H9 (cell line): ENCODE results near the gene DHRS1. TPM values are rescaled to one million over a fixed set of nuclear protein-coding genes. Genes with fewer than 3 reads are reported as not detected.

Experiments used
- DNase-seq: peaks from one replicate; pipeline ENCODE4 v3.0.0-alpha.2; 2017
- H2AFZ ChIP-seq: one replicate; pipeline ENCODE4 v1.6.1; 2013; ENCODE audit warnings: mild to moderate bottlenecking, low read length, control low read depth, moderate library complexity
- H2AK5ac ChIP-seq: 2 replicates; pipeline ENCODE4 v1.6.1; 2013; ENCODE audit warnings: low read length, control low read depth, mixed read lengths; ENCODE audit not compliant: insufficient read length
- H2BK120ac ChIP-seq: one replicate; pipeline ENCODE4 v1.6.1; 2013; ENCODE audit warnings: low read depth, mild to moderate bottlenecking, low read length, control low read depth, inconsistent platforms; ENCODE audit not compliant: poor library complexity, severe bottlenecking
- H2BK12ac ChIP-seq: 2 replicates; pipeline ENCODE4 v1.6.1; 2013; ENCODE audit warnings: low read length, control low read depth, mixed read lengths, low read depth; ENCODE audit not compliant: insufficient read length
- H2BK15ac ChIP-seq: 2 replicates; pipeline ENCODE4 v1.6.1; 2013; ENCODE audit warnings: low read depth, low read length, control low read depth
- H2BK20ac ChIP-seq: one replicate; pipeline ENCODE4 v1.6.1; 2013; ENCODE audit warnings: low read depth, mild to moderate bottlenecking, low read length, control low read depth, inconsistent platforms; ENCODE audit not compliant: poor library complexity, severe bottlenecking
- H2BK5ac ChIP-seq: 2 replicates; pipeline ENCODE4 v1.6.1; 2013; ENCODE audit warnings: low read length, control low read depth, mixed read lengths; ENCODE audit not compliant: insufficient read length
- H3K14ac ChIP-seq: 2 replicates; pipeline ENCODE4 v1.6.1; 2013; ENCODE audit warnings: low read length, control low read depth; ENCODE audit not compliant: insufficient read depth
- H3K18ac ChIP-seq: 2 replicates; pipeline ENCODE4 v1.6.1; 2013; ENCODE audit warnings: low read depth, mild to moderate bottlenecking, mixed read lengths, low read length, control low read depth; ENCODE audit not compliant: insufficient read length
- H3K23ac ChIP-seq: 2 replicates; pipeline ENCODE4 v1.6.1; 2013; ENCODE audit warnings: low read length, control low read depth, mixed read lengths, low read depth; ENCODE audit not compliant: insufficient read length
- H3K23me2 ChIP-seq: 2 replicates; pipeline ENCODE4 v1.6.1; 2013; ENCODE audit warnings: low read depth, mild to moderate bottlenecking, mixed read lengths, low read length, control low read depth; ENCODE audit not compliant: insufficient read length, poor library complexity, severe bottlenecking
- H3K27ac ChIP-seq: 2 replicates; pipeline ENCODE4 v1.5.1; 2013; ENCODE audit warnings: low read length, control low read depth, mixed read lengths, low read depth; ENCODE audit not compliant: insufficient read length
- H3K27me3 ChIP-seq: 2 replicates; pipeline ENCODE4 v1.6.1; 2013; ENCODE audit warnings: low read length, control low read depth, inconsistent platforms; ENCODE audit not compliant: insufficient read depth
- H3K4ac ChIP-seq: 2 replicates; pipeline ENCODE4 v1.6.1; 2013; ENCODE audit warnings: low read depth, mild to moderate bottlenecking, control low read depth, inconsistent platforms, low read length, moderate library complexity
- H3K4me1 ChIP-seq: 2 replicates; pipeline ENCODE4 v1.6.1; 2013; ENCODE audit warnings: low read length, control low read depth, inconsistent platforms; ENCODE audit not compliant: insufficient read depth
- H3K4me2 ChIP-seq: 2 replicates; pipeline ENCODE4 v1.6.1; 2013; ENCODE audit warnings: low read length, control low read depth, mixed read lengths; ENCODE audit not compliant: insufficient read length, insufficient read depth
- H3K56ac ChIP-seq: 2 replicates; pipeline ENCODE4 v1.6.1; 2013; ENCODE audit warnings: low read depth, mild to moderate bottlenecking, mixed read lengths, low read length, control low read depth; ENCODE audit not compliant: insufficient read length
- H3K79me1 ChIP-seq: 2 replicates; pipeline ENCODE4 v1.6.1; 2013; ENCODE audit warnings: low read depth, mild to moderate bottlenecking, moderate library complexity, low read length, control low read depth, inconsistent platforms; ENCODE audit not compliant: insufficient read depth, poor library complexity, severe bottlenecking
- H3K79me2 ChIP-seq: 2 replicates; pipeline ENCODE4 v1.6.1; 2013; ENCODE audit warnings: low read length, control low read depth, inconsistent platforms; ENCODE audit not compliant: insufficient read depth
- H3K9ac ChIP-seq: 2 replicates; pipeline ENCODE4 v1.6.1; 2013; ENCODE audit warnings: low read length, control low read depth, mixed read lengths; ENCODE audit not compliant: insufficient read length; ENCODE audit errors: extremely low read depth
- H3K9me3 ChIP-seq: one replicate; pipeline ENCODE4 v1.6.1; 2013; ENCODE audit warnings: low read depth, low read length, inconsistent platforms; ENCODE audit not compliant: control insufficient read depth
- H3T11ph ChIP-seq: one replicate; pipeline ENCODE4 v1.6.1; 2013; ENCODE audit warnings: mild to moderate bottlenecking, low read length, control low read depth, inconsistent platforms
- H4K20me1 ChIP-seq: one replicate; pipeline ENCODE4 v1.6.1; 2013; ENCODE audit not compliant: control insufficient read depth, insufficient read length, insufficient read depth
- H4K5ac ChIP-seq: 2 replicates; pipeline ENCODE4 v1.6.1; 2013; ENCODE audit warnings: low read depth, mild to moderate bottlenecking, mixed read lengths, low read length, control low read depth; ENCODE audit not compliant: insufficient read length
- H4K8ac ChIP-seq: replicated peaks from 2 replicates; pipeline ENCODE4 v1.6.1; 2013; ENCODE audit warnings: low read length, control low read depth, mixed read lengths, low read depth; ENCODE audit not compliant: insufficient read length
- H4K91ac ChIP-seq: 2 replicates; pipeline ENCODE4 v1.6.1; 2013; ENCODE audit warnings: low read depth, mild to moderate bottlenecking, moderate library complexity, mixed read lengths, low read length, control low read depth; ENCODE audit not compliant: insufficient read length
- H3K27ac Mint-ChIP-seq, 3 experiments: 2 replicates in 2 of 3; 3 replicates in 1 of 3; pipeline ENCODE4 v1.8.0; 2020 to 2021; ENCODE audit warnings: mixed read lengths in 3 of 3, mild to moderate bottlenecking in 1 of 3, moderate library complexity in 1 of 3
- H3K27me3 Mint-ChIP-seq: 2 replicates; pipeline ENCODE4 v1.8.0; 2021; ENCODE audit warnings: low read depth, mild to moderate bottlenecking, moderate library complexity, mixed read lengths
- H3K36me3 Mint-ChIP-seq, 3 experiments: 2 replicates in 2 of 3; 3 replicates in 1 of 3; pipeline ENCODE4 v1.8.0; 2020 to 2021; ENCODE audit warnings: low read depth in 3 of 3, mixed read lengths in 3 of 3; ENCODE audit not compliant: insufficient read depth in 1 of 3
- H3K4me1 Mint-ChIP-seq, 2 experiments: 2 replicates each; pipeline ENCODE4 v1.8.0; 2020; ENCODE audit warnings: mixed read lengths in 2 of 2
- H3K4me3 Mint-ChIP-seq, 2 experiments: 2 replicates in 1 of 2; 3 replicates in 1 of 2; pipeline ENCODE4 v1.8.0; 2020 to 2021; ENCODE audit warnings: mild to moderate bottlenecking in 2 of 2, mixed read lengths in 2 of 2, moderate library complexity in 1 of 2
- H3K9me3 Mint-ChIP-seq, 2 experiments: 2 replicates in 1 of 2; 3 replicates in 1 of 2; pipeline ENCODE4 v1.8.0; 2020; ENCODE audit warnings: mild to moderate bottlenecking in 2 of 2, mixed read lengths in 2 of 2, moderate library complexity in 1 of 2
- WGBS: extraction: QIAGEN DNeasy Blood & Tissue Kit; methylation state at CpG from one replicate; pipeline ENCODE4 v1.1.7; 2013; ENCODE audit warnings: missing lambda C conversion rate, low lambda C conversion rate, mixed read lengths; ENCODE audit not compliant: insufficient read length; ENCODE audit errors: extremely low coverage; 5-methylcytosine and 5-hydroxymethylcytosine counted together
- total RNA-seq: library from RNA; stranded (reverse); gene quantifications from 2 replicates; pipeline ENCODE4 v1.2.1, GENCODE V29; 2021
- TF ChIP-seq, protein P1 (sequence below): fragments of 200-600 bp; sonication (generic); conservative IDR thresholded peaks from 3 replicates; pipeline ENCODE4 v1.8.0; 2021; ENCODE audit warnings: antibody characterized with exemption, mild to moderate bottlenecking

DHRS1 gene
- total RNA-seq, 1 experiment from 2014 or later: 19.1 TPM

GRCh38 chr14:24277606-24278321, 21.8 kb downstream of the DHRS1 start:
- Histone ChIP-seq H4K20me1 (no peaks in the 10 kb centered on the region), H3K9me3 (no peaks in the 10 kb centered on the region), H3K79me2 (no peaks in the 10 kb centered on the region), H3K27me3 (no peaks in the 10 kb centered on the region), H2BK20ac (no peak overlapping the region), H2AFZ (no peak overlapping the region), H3K56ac (no peak overlapping the region), H3K9ac (no peak overlapping the region), H3K4ac (no peak overlapping the region), H3K4me2 (no peak overlapping the region), H2BK5ac (no peak overlapping the region), H2BK12ac (no peak overlapping the region), H4K8ac (no peak overlapping the region), H2AK5ac (no peak overlapping the region), H3T11ph (no peak overlapping the region), H3K23ac (no peak overlapping the region), H2BK15ac (no peak overlapping the region), H3K18ac (no peak overlapping the region), H3K4me1 (no peaks in the 10 kb centered on the region), H4K91ac (no peak overlapping the region), H3K23me2 (no peaks in the 10 kb centered on the region), H3K14ac (no peak overlapping the region), H4K5ac (no peak overlapping the region), H2BK120ac (no peak overlapping the region), H3K79me1 (no peaks in the 10 kb centered on the region), H3K27ac (no peak overlapping the region)
- H3K27me3 Mint-ChIP-seq: no peaks in the 10 kb centered on the region
- WGBS: no CpG with 5 or more reads among the region's 11 CpGs
- peaks cover 2 to 12% of the 10 kb centered on the region in 2 experiments; a peak in 2 of 4 replicates for H3K4me1 Mint-ChIP-seq
- H3K4me3 Mint-ChIP-seq: no peak overlapping the region
- DNase-seq: no peak
- H3K36me3 Mint-ChIP-seq: no peaks in the 10 kb centered on the region
- TF ChIP-seq, protein P1, sequence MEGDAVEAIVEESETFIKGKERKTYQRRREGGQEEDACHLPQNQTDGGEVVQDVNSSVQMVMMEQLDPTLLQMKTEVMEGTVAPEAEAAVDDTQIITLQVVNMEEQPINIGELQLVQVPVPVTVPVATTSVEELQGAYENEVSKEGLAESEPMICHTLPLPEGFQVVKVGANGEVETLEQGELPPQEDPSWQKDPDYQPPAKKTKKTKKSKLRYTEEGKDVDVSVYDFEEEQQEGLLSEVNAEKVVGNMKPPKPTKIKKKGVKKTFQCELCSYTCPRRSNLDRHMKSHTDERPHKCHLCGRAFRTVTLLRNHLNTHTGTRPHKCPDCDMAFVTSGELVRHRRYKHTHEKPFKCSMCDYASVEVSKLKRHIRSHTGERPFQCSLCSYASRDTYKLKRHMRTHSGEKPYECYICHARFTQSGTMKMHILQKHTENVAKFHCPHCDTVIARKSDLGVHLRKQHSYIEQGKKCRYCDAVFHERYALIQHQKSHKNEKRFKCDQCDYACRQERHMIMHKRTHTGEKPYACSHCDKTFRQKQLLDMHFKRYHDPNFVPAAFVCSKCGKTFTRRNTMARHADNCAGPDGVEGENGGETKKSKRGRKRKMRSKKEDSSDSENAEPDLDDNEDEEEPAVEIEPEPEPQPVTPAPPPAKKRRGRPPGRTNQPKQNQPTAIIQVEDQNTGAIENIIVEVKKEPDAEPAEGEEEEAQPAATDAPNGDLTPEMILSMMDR: no peak
- H3K27ac Mint-ChIP-seq: 0 out of 7 replicates have a peak overlapping the region, but pooled peaks of 1 of the 3 experiments have one; percentile 50
- H3K9me3 Mint-ChIP-seq: no peaks in the 10 kb centered on the region
